Tracheal epithelial cell (primary cell): Measurements from ENCODE around the gene DGCR6. TPM values are rescaled to one million over a fixed set of nuclear protein-coding genes. Genes with fewer than 3 reads are reported as not detected.

Experiments
- total RNA-seq: library from RNA; depleted of rRNA; stranded (reverse); fragments of >200 nt; gene quantifications from 2 replicates; pipeline ENCODE4 v1.2.1, GENCODE V29; 2014

DGCR6 gene
- total RNA-seq, result 2.2 and 4.5 TPM in 2 replicates

GRCh38 chr22:18905540-18906409 is at the start of gene DGCR6:
TSS of gene DGCR6 (plus strand) at chr22:18906320. CDS start at chr22:18906375, 55 bp downstream.

GRCh38 chr22:18935889-18936529 is 29.9 kb downstream of the DGCR6 start, which contains the start of gene PRODH:
TSS of gene PRODH (minus strand) at chr22:18936293. CDS start at chr22:18936287, 6 bp downstream.

Other genes with a start within 250 kb of the DGCR6 start
- 11.6 and 14.7 TPM in 2 replicates for gene PRODH, start 30.0 kb downstream of the DGCR6 start, total RNA-seq
- 56.1 and 72.9 TPM in 2 replicates for gene DGCR2, start 216.1 kb downstream of the DGCR6 start, total RNA-seq
- not detected in 2 replicates for gene TSSK2, start 225.0 kb downstream of the DGCR6 start, total RNA-seq
- gene ESS2, start 238.3 kb downstream of the DGCR6 start, total RNA-seq, result 6.6 and 11.8 TPM in 2 replicates
- not detected in 2 replicates for gene GSC2, start 244.0 kb downstream of the DGCR6 start, total RNA-seq